ENCODE results near the gene RCAN2. TPM values are rescaled to one million over a fixed set of nuclear protein-coding genes. Genes with fewer than 3 reads are reported as not detected.

Gene RCAN2
- total and polyA plus RNA-seq, 12 donors = 2.3 to 14.4 (median 6.5) TPM

GRCh38 chr6:46305236-46305635 lies 186.0 kb downstream of the RCAN2 start:
- no peaks in the 10 kb centered on the region for H3K4me1 ChIP-seq (replicated peaks in 1 of 2)
- no peaks in the 10 kb centered on the region for H3K9me3 ChIP-seq (replicated peaks in 1 of 3)
- H3K4me3 ChIP-seq = no peak overlapping the region
- H3K36me3 ChIP-seq (replicated peaks in 1 of 2) = no peaks in the 10 kb centered on the region
- WGBS, 4 donors = 59 to 87% (median 82%) methylated on average over 2 of the region's 2 CpGs
- no peak for TF ChIP-seq CTCF (IDR thresholded peaks at IDR 0.05)
- no peak for TF ChIP-seq POLR2A (IDR thresholded peaks at IDR 0.05)
- no peaks in the 10 kb centered on the region for H3K27me3 ChIP-seq
- no peak overlapping the region for H3K27ac ChIP-seq
- no peak for DNase-seq
- intact Hi-C loops (cut with DNase I) = no loop called here

GRCh38 chr6:46302816-46303215 lies 188.4 kb downstream of the RCAN2 start:
- WGBS, 4 donors = 73 to 94% (median 89%) methylated on average over 1 of the region's 1 CpG
- Histone ChIP-seq H3K4me3 (no peak overlapping the region), H3K27ac (no peak overlapping the region), H3K4me1 (replicated peaks in 1 of 2) (no peaks in the 10 kb centered on the region), H3K9me3 (replicated peaks in 1 of 3) (no peaks in the 10 kb centered on the region), H3K27me3 (no peaks in the 10 kb centered on the region), H3K36me3 (replicated peaks in 1 of 2) (no peaks in the 10 kb centered on the region)
- no peak for TF ChIP-seq POLR2A (IDR thresholded peaks at IDR 0.05)
- no peak for TF ChIP-seq CTCF (IDR thresholded peaks at IDR 0.05)
- intact Hi-C loops (cut with DNase I) = no loop called here
- no peak for DNase-seq

GRCh38 chr6:46302176-46302575 lies 189.1 kb downstream of the RCAN2 start:
- TF ChIP-seq CTCF (IDR thresholded peaks at IDR 0.05) (no peak), POLR2A (IDR thresholded peaks at IDR 0.05) (no peak)
- no peak overlapping the region for H3K4me3 ChIP-seq
- H3K27ac ChIP-seq = no peak overlapping the region
- H3K36me3 ChIP-seq (replicated peaks in 1 of 2) = no peaks in the 10 kb centered on the region
- no peak for DNase-seq
- no peaks in the 10 kb centered on the region for H3K4me1 ChIP-seq (replicated peaks in 1 of 2)
- intact Hi-C loops (cut with DNase I) = no loop called here
- 90 to 96% (median 93%) methylated on average over 3 of the region's 3 CpGs for WGBS, 4 donors
- H3K27me3 ChIP-seq = no peaks in the 10 kb centered on the region
- no peaks in the 10 kb centered on the region for H3K9me3 ChIP-seq (replicated peaks in 1 of 3)

GRCh38 chr6:46299253-46299652 lies 192.0 kb downstream of the RCAN2 start:
- no peak overlapping the region for H3K27ac ChIP-seq

More at GRCh38 chr6:46299253-46299652, 192.0 kb downstream of the RCAN2 start:
- TF ChIP-seq POLR2A (IDR thresholded peaks at IDR 0.05) (no peak), CTCF (IDR thresholded peaks at IDR 0.05) (no peak)
- Histone ChIP-seq H3K4me3 (no peak overlapping the region), H3K27me3 (no peaks in the 10 kb centered on the region), H3K36me3 (replicated peaks in 1 of 2) (no peaks in the 10 kb centered on the region), H3K4me1 (replicated peaks in 1 of 2) (no peaks in the 10 kb centered on the region), H3K9me3 (replicated peaks in 1 of 3) (no peaks in the 10 kb centered on the region)
- DNase-seq = no peak
- intact Hi-C loops (cut with DNase I) = no loop called here

Data from adrenal gland (tissue), 12 donors.